ENCODE data around the gene CA9. TPM values are rescaled to one million over a fixed set of nuclear protein-coding genes. Genes with fewer than 3 reads are reported as not detected.
"Not testable (repeated sequence)": the region's sequence is repeated elsewhere in the genome, so short reads cannot be mapped to it uniquely, and the experiment has no call there.

The CA9 gene
- total and polyA plus RNA-seq, 2 experiments from 2014 or later: 1.1 TPM; not detected in 1

DNA sequence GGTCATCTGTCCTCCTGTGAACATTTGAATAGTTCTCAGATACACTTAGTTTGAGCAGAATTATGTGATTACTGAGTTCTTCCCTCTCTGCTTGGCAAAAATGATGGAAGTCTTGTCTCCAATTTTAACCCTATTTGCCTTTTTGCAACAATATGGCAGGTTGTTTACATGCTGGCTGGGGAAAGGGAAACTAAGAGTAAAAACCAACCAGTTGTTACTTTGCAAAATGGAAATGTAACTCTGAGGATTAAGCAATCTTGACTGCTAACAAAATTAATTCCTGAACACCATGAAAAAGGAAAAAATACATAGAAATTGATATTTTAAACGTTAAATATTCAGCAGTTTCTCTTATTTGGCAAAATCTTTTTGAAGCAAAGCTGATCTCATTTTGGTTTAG lies 34.1 kb upstream of the CA9 start:
- Histone ChIP-seq H3K4me3 (no peak overlapping the region), H3K27me3 (ENCODE audit: insufficient read depth) (no peaks in the 10 kb centered on the region), H3K4me1 (ENCODE audit: insufficient read depth) (no peaks in the 10 kb centered on the region), H2AFZ (no peak overlapping the region), H3K9me2 (ENCODE audit: insufficient read depth) (no peaks in the 10 kb centered on the region), H3K27ac (ENCODE audit: low read depth) (no peak overlapping the region), H3K4me2 (no peak overlapping the region), H3K36me3 (ENCODE audit: insufficient read depth) (no peaks in the 10 kb centered on the region), H3F3A (replicated peaks; ENCODE audit: low read depth) (no peaks in the 10 kb centered on the region), H4K20me1 (replicated peaks; ENCODE audit: insufficient read depth) (no peaks in the 10 kb centered on the region), H3K79me2 (replicated peaks; ENCODE audit: insufficient read depth) (no peaks in the 10 kb centered on the region)
- TF ChIP-seq NANOG (IDR thresholded peaks at IDR 0.05; ENCODE audit: borderline replicate concordance): no peak
- no peak for TF ChIP-seq JUNB (IDR thresholded peaks at IDR 0.05; ENCODE audit: unreplicated experiment)
- TF ChIP-seq CREB1 (CRISPR knock-in tag; IDR thresholded peaks at IDR 0.05; ENCODE audit: low read depth): no peak
- TF ChIP-seq EZH2 (IDR thresholded peaks at IDR 0.05; ENCODE audit: low read depth, unreplicated experiment): no peak
- Mint-ChIP-seq H3K9me3 (peaks cover 10% of the 10 kb centered on the region; the same call in 2 of the 3 replicates), H3K4me1 (peaks cover 1% of the 10 kb centered on the region; the same call in 1 of the 3 replicates), H3K4me3 (no peak overlapping the region), H3K36me3 (ENCODE audit: low read depth) (peaks cover 10% of the 10 kb centered on the region), H3K27me3 (ENCODE audit: insufficient read depth, low read depth, poor library complexity) (peaks cover 4% of the 10 kb centered on the region), H3K27ac (no peak overlapping the region)
- ATAC-seq: no peak
- DNase-seq (ENCODE audit: low spot score): no peak

DNA sequence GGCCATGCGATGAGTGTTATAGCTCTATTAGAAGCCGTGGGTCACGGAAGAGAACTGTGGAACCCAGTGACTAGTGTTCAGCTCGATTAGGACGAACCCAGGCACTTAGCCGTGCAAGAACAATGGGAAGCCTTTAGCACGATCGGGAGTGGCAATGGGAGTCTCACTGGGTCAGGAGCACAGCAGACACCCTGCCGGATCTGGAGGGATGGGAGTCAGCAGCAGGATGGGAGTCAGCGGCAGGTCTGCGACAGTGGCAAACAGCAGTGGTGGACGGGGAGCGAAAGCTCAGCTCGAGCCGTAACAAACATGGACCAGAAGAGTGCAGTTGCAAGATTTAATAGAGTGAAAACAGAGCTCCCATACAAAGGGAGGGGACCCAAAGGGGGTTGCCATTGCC lies 33.3 kb upstream of the CA9 start:
- not testable (repeated sequence) for H3K4me3 Mint-ChIP-seq

GRCh38 chr9:35641478-35641877 lies 32.2 kb upstream of the CA9 start:
- H3K79me2 ChIP-seq (replicated peaks; ENCODE audit: insufficient read depth); H4K20me1 ChIP-seq (replicated peaks; ENCODE audit: insufficient read depth); H3K27me3 ChIP-seq (ENCODE audit: insufficient read depth); H3K4me1 ChIP-seq (ENCODE audit: insufficient read depth); DNase-seq (ENCODE audit: low spot score); H3K27ac Mint-ChIP-seq; H3K36me3 ChIP-seq (ENCODE audit: insufficient read depth); H3K9me2 ChIP-seq (ENCODE audit: insufficient read depth); H3K4me1 Mint-ChIP-seq; ATAC-seq; H3F3A ChIP-seq (replicated peaks; ENCODE audit: low read depth); H3K9me3 Mint-ChIP-seq; H3K4me2 ChIP-seq; H3K36me3 Mint-ChIP-seq (ENCODE audit: low read depth); H3K4me3 Mint-ChIP-seq; H2AFZ ChIP-seq; H3K27ac ChIP-seq (ENCODE audit: low read depth); H3K4me3 ChIP-seq: not testable (repeated sequence)
- peaks cover 13% of the 10 kb centered on the region for H3K27me3 Mint-ChIP-seq (ENCODE audit: insufficient read depth, low read depth, poor library complexity)

More for the DNA sequence above, 33.3 kb upstream of the CA9 start:
- not testable (repeated sequence) for H3K4me1 Mint-ChIP-seq; H3K36me3 ChIP-seq (ENCODE audit: insufficient read depth); H3F3A ChIP-seq (replicated peaks; ENCODE audit: low read depth); H3K36me3 Mint-ChIP-seq (ENCODE audit: low read depth); H3K4me2 ChIP-seq; ATAC-seq; H3K4me3 ChIP-seq; H3K9me2 ChIP-seq (ENCODE audit: insufficient read depth); H4K20me1 ChIP-seq (replicated peaks; ENCODE audit: insufficient read depth); H3K27ac ChIP-seq (ENCODE audit: low read depth); H3K27me3 ChIP-seq (ENCODE audit: insufficient read depth); H3K4me1 ChIP-seq (ENCODE audit: insufficient read depth); H3K27ac Mint-ChIP-seq; H3K27me3 Mint-ChIP-seq (ENCODE audit: insufficient read depth, low read depth, poor library complexity); DNase-seq (ENCODE audit: low spot score); H3K9me3 Mint-ChIP-seq; H3K79me2 ChIP-seq (replicated peaks; ENCODE audit: insufficient read depth); H2AFZ ChIP-seq

- Histone ChIP-seq H2AFZ (no peak overlapping the region), H3K4me2 (no peak overlapping the region), H3K4me3 (no peak overlapping the region), H3K27ac (ENCODE audit: low read depth) (no peak overlapping the region), H3K4me1 (ENCODE audit: insufficient read depth) (peaks cover 12% of the 10 kb centered on the region), H4K20me1 (replicated peaks; ENCODE audit: insufficient read depth) (no peaks in the 10 kb centered on the region), H3K36me3 (ENCODE audit: insufficient read depth) (no peaks in the 10 kb centered on the region), H3K27me3 (ENCODE audit: insufficient read depth) (no peaks in the 10 kb centered on the region), H3K9me2 (ENCODE audit: insufficient read depth) (no peaks in the 10 kb centered on the region), H3F3A (replicated peaks; ENCODE audit: low read depth) (peaks cover 14% of the 10 kb centered on the region; the same call in 1 of the 2 replicates), H3K79me2 (replicated peaks; ENCODE audit: insufficient read depth) (no peaks in the 10 kb centered on the region)
- ATAC-seq (no peak), DNase-seq (ENCODE audit: low spot score) (no peak)
- Mint-ChIP-seq H3K27ac (no peak overlapping the region), H3K4me3 (no peak overlapping the region), H3K27me3 (ENCODE audit: insufficient read depth, low read depth, poor library complexity) (peaks cover 21% of the 10 kb centered on the region), H3K36me3 (ENCODE audit: low read depth) (peaks cover 10% of the 10 kb centered on the region), H3K4me1 (peaks cover 13% of the 10 kb centered on the region), H3K9me3 (peaks cover 7% of the 10 kb centered on the region)
- no peak for TF ChIP-seq POLR2AphosphoS5 (IDR thresholded peaks at IDR 0.05; ENCODE audit: low read depth)
- TF ChIP-seq, protein P1, sequence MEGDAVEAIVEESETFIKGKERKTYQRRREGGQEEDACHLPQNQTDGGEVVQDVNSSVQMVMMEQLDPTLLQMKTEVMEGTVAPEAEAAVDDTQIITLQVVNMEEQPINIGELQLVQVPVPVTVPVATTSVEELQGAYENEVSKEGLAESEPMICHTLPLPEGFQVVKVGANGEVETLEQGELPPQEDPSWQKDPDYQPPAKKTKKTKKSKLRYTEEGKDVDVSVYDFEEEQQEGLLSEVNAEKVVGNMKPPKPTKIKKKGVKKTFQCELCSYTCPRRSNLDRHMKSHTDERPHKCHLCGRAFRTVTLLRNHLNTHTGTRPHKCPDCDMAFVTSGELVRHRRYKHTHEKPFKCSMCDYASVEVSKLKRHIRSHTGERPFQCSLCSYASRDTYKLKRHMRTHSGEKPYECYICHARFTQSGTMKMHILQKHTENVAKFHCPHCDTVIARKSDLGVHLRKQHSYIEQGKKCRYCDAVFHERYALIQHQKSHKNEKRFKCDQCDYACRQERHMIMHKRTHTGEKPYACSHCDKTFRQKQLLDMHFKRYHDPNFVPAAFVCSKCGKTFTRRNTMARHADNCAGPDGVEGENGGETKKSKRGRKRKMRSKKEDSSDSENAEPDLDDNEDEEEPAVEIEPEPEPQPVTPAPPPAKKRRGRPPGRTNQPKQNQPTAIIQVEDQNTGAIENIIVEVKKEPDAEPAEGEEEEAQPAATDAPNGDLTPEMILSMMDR (conservative IDR thresholded peaks at IDR 0.05; ENCODE audit: low read depth in 2 of 2): no peak
- TF ChIP-seq ZNF331 (CRISPR knock-in tag; IDR thresholded peaks at IDR 0.05; ENCODE audit: low read depth): no peak
- TF ChIP-seq EZH2 (IDR thresholded peaks at IDR 0.05; ENCODE audit: low read depth, unreplicated experiment): no peak
- TF ChIP-seq JUNB (IDR thresholded peaks at IDR 0.05; ENCODE audit: unreplicated experiment): no peak
Measured at GRCh38 chr9:35643046-35643445, 30.7 kb upstream of the CA9 start.
